ENCODE results near the gene VSIG10. TPM values are rescaled to one million over a fixed set of nuclear protein-coding genes. Genes with fewer than 3 reads are reported as not detected.

The VSIG10 gene
- total RNA-seq (2016; rRNA removed; fragmentation: Illumina TruSeq; extraction: Trizol) (35.6 and 42.5 TPM in 2 replicates), polyA plus RNA-seq (2011; rRNA removed) (25.6 and 28.6 TPM in 2 replicates), polyA minus RNA-seq (2011; rRNA and poly(A)+ RNA removed; ENCODE audit: low replicate concordance) (47.1 and 101 TPM in 2 replicates), Bru-seq, nascent RNA (percentile 54 among the genes with signal in this experiment), BruChase-seq, experiment 1, labeled RNA remaining after a 6-hour chase (percentile 66 among the genes with signal in this experiment), BruChase-seq, experiment 2, labeled RNA remaining after a 2-hour chase (percentile 64 among the genes with signal in this experiment)
- 41.4 and 41.9 TPM in 2 replicates for total RNA-seq (2016; cell fraction: cytosol; rRNA removed; fragmentation: Illumina TruSeq; extraction: Trizol; ENCODE audit: low read depth)
- total RNA-seq (2016; cell fraction: insoluble cytoplasmic fraction; rRNA removed; fragmentation: Illumina TruSeq; extraction: Trizol): 29.0 and 43.3 TPM in 2 replicates
- 61.2 and 66.1 TPM in 2 replicates for total RNA-seq (2016; cell fraction: membrane; rRNA removed; fragmentation: Illumina TruSeq; extraction: Trizol)
- total RNA-seq (2016; cell fraction: nucleus; rRNA removed; fragmentation: Illumina TruSeq; extraction: Trizol): 32.5 and 36.1 TPM in 2 replicates
- polyA plus RNA-seq (2011; cell fraction: cytosol; rRNA removed): 14.4 and 18.0 TPM in 2 replicates
- 31.1 and 32.4 TPM in 2 replicates for polyA plus RNA-seq (2011; cell fraction: nucleus; rRNA removed)
- 17.8 and 18.7 TPM in 2 replicates for polyA plus RNA-seq (2012)
- polyA plus RNA-seq (2016; cell fraction: cytosol; fragmentation: Illumina TruSeq; extraction: Trizol; ENCODE audit: low read depth): 37.2 and 39.4 TPM in 2 replicates
- polyA plus RNA-seq (2016; cell fraction: insoluble cytoplasmic fraction; fragmentation: Illumina TruSeq; extraction: Trizol; ENCODE audit: low read depth): 24.5 and 25.4 TPM in 2 replicates
- polyA plus RNA-seq (2016; cell fraction: membrane; fragmentation: Illumina TruSeq; extraction: Trizol; ENCODE audit: low read depth): 41.6 and 46.3 TPM in 2 replicates
- 44.9 and 47.7 TPM in 2 replicates for polyA plus RNA-seq (2016; cell fraction: nucleus; fragmentation: Illumina TruSeq; extraction: Trizol; ENCODE audit: insufficient read depth, low read depth)
- polyA minus RNA-seq (2011; cell fraction: cytosol; rRNA and poly(A)+ RNA removed): 10.2 and 11.3 TPM in 2 replicates
- 40.0 and 44.4 TPM in 2 replicates for polyA minus RNA-seq (2011; cell fraction: nucleus; rRNA and poly(A)+ RNA removed)
- long read RNA-seq, experiment 1, partial matches to known transcripts: 0 of 29 reads
- long read RNA-seq, experiment 1, other reads (novel, unspliced or antisense): 24 of 29 reads
- long read RNA-seq, experiment 2, partial matches to known transcripts: 6 of 27 reads
- long read RNA-seq, experiment 2, other reads (novel, unspliced or antisense): 17 of 27 reads

GRCh38 chr12:118103601-118104382 lies at the start of gene VSIG10:
TSS of gene VSIG10 (minus strand) at chr12:118104011. CDS start at chr12:118103671, 340 bp downstream.
- peak within 1 kb of the TSS; percentile 80 for H3K9ac ChIP-seq (ENCODE audit: insufficient read depth, low read depth, low read length)
- intact Hi-C loops (cut with micrococcal nuclease; ENCODE audit: unreplicated experiment) (loop anchor here (1.0 to 5.0 kb wide), 2 partner anchors 42 to 226 kb away; partner anchors contain the start of gene WSB2), in situ Hi-C loops (cut with HindIII; ENCODE audit: extremely low pct_ligation_motif_present, low pct_unique_long_range_greater_than_20kb) (no loop called here)
- no peak for FAIRE-seq
- WGBS (ENCODE audit: low lambda C conversion rate): 4% methylated on average over 11 of the region's 75 CpGs
- ChIA-PET CTCF (ENCODE audit: low intra/inter-chr PET ratio, low total read pairs) (no interaction called here), POLR2A (interaction anchor here (0.9 to 2.0 kb wide), 10 partner anchors 12 to 51 kb away, joined by 3 to 10 read pairs (median 4); partner anchors contain the start of genes PEBP1 and WSB2)
- no peaks in the 10 kb centered on the region for H4K20me1 ChIP-seq (ENCODE audit: insufficient read depth, low read length)
- no peaks in the 10 kb centered on the region; a peak in 1 of 5 replicates for H3K36me3 ChIP-seq (replicated peaks in 1 of 2; ENCODE audit: control insufficient read depth in 1 of 2, insufficient read depth in 2 of 2, low read length in 2 of 2)
- peak within 1 kb of the TSS; percentile 79 for H3K27ac ChIP-seq (ENCODE audit: extremely low read length, insufficient read depth, low read length)
- peak; percentile 71 for DNase-seq (ENCODE audit: low spot score)
- no peaks in the 10 kb centered on the region for H3K27me3 ChIP-seq (ENCODE audit: control insufficient read depth in 1 of 2, insufficient read depth in 2 of 2, low read length in 2 of 2)
- peak within 1 kb of the TSS; percentile 82 to 91 (median 85) for H3K4me3 ChIP-seq (replicated peaks in 1 of 3; ENCODE audit: insufficient read depth in 1 of 3, low read depth in 2 of 3, low read length in 3 of 3)
- peak within 1 kb of the TSS; percentile 92 for H3K4me2 ChIP-seq (ENCODE audit: low read depth, low read length)
- H2AFZ ChIP-seq (ENCODE audit: low read length): peak within 1 kb of the TSS; percentile 76
- peak; percentile 91 for ATAC-seq
- H3K9me3 ChIP-seq (ENCODE audit: low read length): no peaks in the 10 kb centered on the region
- no TSS peak for BruUV-seq (replicated peaks)
- no peaks in the 10 kb centered on the region for H3K79me2 ChIP-seq (ENCODE audit: insufficient read depth, low read length)
- peaks cover 41% of the 10 kb centered on the region for H3K4me1 ChIP-seq (ENCODE audit: insufficient read depth, low read length)
- TF ChIP-seq ZNF546 (CRISPR knock-in tag; conservative IDR thresholded peaks at IDR 0.05) (no peak), KDM6A (CRISPR knock-in tag; IDR thresholded peaks at IDR 0.05; ENCODE audit: low read depth) (no peak), POLR2AphosphoS5 (IDR thresholded peaks at IDR 0.05; ENCODE audit: low read depth, low read length) (peak; percentile 55; the same call in 1 of the 2 replicates), ATRX (CRISPR knock-in tag; IDR thresholded peaks at IDR 0.05; ENCODE audit: borderline replicate concordance) (no peak), DZIP1 (CRISPR knock-in tag; IDR thresholded peaks at IDR 0.05) (no peak), MTA1 (CRISPR knock-in tag; IDR thresholded peaks at IDR 0.05; ENCODE audit: borderline replicate concordance) (no peak), PCBP1 (IDR thresholded peaks at IDR 0.05; ENCODE audit: borderline replicate concordance, low read depth, low read length) (no peak), ZNF460 (CRISPR knock-in tag; IDR thresholded peaks at IDR 0.05; ENCODE audit: borderline replicate concordance) (no peak; the same call in 1 of the 2 replicates), SNRNP70 (IDR thresholded peaks at IDR 0.05; ENCODE audit: low read depth, low read length) (no peak)
